ENCODE data around the gene DPP3.

- TF ChIP-seq POLR2A (IDR thresholded peaks at IDR 0.05; ENCODE audit: low read depth, low read length) (peak; percentile 92), TAF1 (IDR thresholded peaks at IDR 0.05; ENCODE audit: low read depth, low read length) (peak; percentile 56; the same call in 1 of the 2 replicates), POLR2AphosphoS5 (IDR thresholded peaks at IDR 0.05; ENCODE audit: low read depth, low read length) (peak; percentile 88), SPI1 (IDR thresholded peaks at IDR 0.05; ENCODE audit: low read depth, low read length) (peak; percentile 44; the same call in 1 of the 2 replicates), PAX5 (IDR thresholded peaks at IDR 0.05; ENCODE audit: insufficient read depth, low read length, severe bottlenecking) (no peak), POU2F2 (IDR thresholded peaks at IDR 0.05; ENCODE audit: low read depth, low read length) (0 out of 2 replicates have a peak, but pooled peaks have one; percentile 51)
These were observed at the start of gene DPP3 for GRCh38 chr11:66480117-66480938.

All from GM12891 (cell line).